ENCODE results near the gene MTRF1.

MTRF1 gene, protein sequence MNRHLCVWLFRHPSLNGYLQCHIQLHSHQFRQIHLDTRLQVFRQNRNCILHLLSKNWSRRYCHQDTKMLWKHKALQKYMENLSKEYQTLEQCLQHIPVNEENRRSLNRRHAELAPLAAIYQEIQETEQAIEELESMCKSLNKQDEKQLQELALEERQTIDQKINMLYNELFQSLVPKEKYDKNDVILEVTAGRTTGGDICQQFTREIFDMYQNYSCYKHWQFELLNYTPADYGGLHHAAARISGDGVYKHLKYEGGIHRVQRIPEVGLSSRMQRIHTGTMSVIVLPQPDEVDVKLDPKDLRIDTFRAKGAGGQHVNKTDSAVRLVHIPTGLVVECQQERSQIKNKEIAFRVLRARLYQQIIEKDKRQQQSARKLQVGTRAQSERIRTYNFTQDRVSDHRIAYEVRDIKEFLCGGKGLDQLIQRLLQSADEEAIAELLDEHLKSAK

DNA sequence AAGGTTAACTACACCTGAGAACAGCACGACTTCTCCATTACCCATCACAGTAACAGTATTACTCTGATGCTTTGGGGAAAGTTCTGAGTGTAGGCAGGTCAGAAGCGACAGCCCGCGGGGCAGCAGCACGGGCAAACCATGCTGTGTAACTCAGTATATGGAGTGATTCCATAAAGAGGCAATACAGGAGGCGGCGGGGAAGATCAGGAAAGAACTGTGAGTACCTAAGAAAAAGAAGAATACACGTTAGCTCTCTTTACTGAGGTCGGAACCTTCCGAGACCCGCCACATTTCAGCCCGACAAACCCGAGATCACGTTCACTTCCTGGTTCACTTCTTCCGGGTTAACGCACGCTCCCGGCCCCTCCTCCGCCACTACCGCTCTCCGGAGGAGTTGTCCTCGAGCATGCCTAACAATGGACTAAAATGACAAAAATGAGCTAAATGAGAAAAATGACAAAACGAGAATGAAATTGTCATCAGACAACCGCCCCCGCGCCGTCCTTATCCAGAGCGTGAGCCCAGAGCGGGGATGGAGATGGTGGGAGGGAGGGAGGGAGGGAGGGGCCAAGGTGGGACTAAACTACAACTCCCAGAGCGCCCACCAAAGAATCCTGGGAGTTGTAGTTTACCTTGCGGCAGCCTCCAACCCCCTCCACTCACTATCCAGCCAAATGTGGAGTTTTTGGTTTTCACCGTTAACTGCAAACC, at the start of gene MTRF1:
TSS of gene MTRF1 (minus strand) at position 316 of the 711 bp plus-strand sequence. CDS start 2,669 bp downstream, outside the sequence.
- DNase-seq, result peak; percentile 93

DNA sequence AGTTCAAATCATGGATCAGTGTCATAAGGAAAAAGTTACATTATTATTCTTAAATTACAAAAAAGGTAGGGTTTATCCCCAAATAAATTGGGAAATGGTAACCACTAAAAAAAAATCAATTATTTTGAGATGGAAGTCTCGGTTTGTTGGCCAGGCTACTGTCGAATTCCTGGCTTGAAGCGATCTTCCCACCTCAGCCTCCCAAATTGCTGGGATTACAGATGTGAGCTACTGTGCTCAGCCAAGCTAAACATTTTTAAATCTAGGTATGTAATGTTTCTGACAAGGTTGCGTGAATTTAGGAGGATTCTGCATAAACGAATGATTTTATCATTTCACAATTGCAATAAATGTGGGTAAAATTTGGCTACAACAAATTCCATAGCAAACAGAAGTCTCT, 49.7 kb upstream of the MTRF1 start:
- DNase-seq, result no peak

DNA sequence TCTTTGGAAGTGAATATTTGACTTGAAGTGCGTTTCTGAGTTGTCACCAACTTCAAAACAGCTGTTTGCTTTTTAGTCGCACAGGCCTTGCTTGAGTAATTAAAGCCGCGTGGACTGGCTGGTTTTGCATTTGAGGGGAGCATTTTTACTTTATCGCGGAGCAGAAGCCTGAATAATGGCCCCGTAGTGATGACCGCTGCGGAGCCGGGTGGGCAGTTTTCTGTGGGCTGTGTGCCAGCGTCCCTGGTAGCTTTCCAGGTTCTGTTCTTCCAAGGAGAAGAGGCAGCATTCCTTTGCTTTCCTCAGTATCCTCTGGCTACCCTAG, 48.8 kb upstream of the MTRF1 start:
- peak; percentile 63 for DNase-seq

DNA sequence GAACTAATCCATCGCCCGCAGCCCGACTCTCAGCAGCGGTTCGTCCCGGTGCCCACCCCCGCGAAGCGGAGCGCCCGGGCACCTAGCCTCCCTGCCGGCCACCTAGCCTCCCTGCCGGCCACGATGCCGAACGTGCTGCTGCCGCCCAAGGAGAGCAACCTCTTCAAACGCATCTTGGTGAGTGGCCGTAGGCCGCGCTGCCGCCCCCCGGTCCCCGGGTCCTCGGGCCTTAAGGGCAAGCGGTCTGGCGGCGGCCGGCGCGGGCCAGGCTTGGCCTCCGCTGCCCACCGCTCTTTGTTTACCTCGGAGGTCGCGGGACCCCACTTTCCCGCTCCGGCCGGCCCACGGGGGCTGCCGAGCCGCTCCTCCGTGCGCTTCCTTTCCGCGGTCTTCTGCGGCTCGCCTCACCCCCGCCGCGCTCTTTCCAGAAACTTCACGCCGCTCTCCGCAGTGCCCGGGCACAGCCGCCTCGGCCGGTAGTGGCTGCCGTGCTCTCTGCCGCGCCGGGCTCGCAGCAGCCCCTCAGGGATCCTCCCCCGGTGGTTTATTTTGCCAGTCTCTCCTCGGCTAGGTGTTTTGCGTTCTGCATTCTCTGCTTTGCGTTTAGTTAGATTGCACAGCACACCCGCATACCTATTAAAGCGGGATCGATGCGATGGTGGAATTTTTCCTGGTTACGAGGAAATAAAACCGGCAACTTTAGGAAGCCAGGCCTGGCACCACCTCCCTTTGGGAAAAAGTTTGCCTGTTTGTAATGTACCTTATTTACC, 48.2 kb upstream of the MTRF1 start:
- peak; percentile 66 for DNase-seq

DNA sequence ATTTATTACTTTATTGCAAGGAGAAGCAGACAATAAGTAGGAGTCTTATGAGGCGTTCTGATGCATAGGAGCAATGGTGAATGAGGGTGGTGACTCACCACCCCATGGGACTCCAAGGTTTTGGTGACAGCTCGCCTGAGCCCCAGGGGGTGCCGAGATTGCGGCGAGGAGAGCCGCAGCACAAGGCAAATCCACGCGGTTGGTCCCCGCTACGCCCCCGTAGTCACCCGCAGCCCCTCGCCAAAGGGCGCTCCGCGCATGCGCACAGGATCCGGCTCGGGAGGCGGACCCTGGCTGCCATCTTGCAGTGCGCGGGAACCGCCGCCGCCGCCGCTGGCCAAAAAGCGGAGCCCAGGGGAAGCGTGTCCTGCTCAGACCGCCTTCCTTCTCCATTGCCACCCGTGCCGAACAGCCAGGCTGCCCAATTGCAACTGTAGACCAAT, 47.6 kb upstream of the MTRF1 start, which contains the start of gene NAA16:
TSS of gene NAA16 (plus strand) at position 305 of the 443 bp plus-strand sequence. CDS start 262 bp downstream, outside the sequence.
- peak; percentile 94 for DNase-seq

DNA sequence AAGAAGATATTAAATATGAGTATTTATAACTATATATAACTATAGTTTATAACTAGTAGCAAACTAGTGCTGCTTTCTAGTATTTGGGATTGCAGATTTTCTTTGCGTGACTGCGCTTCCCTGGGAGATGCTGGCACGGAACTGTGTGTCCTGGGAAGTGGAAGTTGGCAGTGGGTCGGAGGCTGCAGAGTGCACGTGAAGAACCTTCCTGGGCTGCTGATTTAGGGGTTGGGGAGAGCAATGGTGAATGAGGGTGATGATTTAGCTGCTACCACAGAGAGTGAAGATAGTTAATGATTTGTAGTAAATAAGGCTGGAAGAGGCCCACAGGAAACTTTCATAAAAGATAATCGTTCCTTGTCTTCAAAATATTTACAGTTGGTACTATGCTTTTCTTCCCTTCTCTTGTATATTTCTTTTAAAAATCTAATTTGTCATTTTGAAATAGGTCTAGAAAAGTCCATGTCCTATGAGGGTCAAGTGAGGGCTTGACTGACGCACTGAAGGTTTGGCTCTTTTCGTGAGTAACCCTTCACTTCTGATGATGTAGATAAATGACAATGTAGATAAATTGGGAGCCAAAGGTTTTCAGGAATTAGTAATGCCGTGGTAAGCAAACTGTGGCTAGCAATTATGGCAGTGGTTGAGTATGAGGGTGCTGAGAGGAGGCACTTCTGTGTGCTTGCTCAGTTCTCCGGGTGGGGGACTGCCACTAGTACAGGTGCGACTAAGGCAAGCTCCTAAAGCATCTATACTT, 44.7 kb upstream of the MTRF1 start:
- DNase-seq, result no peak

DNA sequence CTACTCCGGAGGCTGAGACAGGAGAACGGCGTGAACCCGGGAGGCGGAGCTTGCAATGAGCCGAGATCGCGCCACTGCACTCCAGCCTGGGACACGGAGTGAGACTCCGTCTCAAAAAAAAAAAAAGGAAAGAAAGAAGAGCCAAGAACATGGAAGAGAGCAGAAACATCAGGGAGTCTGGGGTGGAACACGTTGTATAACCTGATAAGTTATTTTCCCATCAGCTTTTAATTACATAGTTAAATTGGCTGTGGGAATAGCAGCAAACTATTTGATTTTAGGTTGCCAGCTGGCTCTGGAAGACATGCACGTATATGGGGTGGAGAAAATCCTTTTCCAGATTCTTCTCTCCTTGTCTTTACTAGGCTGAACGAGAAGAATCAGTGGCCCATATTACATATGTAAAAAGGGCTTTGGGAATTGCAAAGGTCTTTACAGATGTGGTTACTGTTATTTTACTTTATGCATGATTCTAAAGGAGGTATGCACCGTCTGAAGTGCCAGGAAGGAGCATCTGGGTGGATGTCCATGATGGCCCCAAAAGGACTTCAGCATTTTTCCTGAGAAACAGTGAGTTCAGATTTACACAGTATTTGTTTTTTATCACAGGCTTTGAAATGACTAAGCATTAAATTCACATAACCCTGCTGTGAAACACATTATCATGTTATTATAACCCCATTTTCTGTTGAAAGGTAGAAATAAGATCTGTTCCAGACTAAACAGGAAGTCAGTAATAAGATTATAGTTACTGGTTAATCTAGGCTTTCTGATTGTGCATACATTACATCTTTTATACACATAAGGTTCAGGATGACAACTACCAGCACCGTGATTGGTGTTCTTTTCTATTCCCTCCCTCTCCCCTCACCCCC, 43.1 kb upstream of the MTRF1 start:
- no peak for DNase-seq

DNA sequence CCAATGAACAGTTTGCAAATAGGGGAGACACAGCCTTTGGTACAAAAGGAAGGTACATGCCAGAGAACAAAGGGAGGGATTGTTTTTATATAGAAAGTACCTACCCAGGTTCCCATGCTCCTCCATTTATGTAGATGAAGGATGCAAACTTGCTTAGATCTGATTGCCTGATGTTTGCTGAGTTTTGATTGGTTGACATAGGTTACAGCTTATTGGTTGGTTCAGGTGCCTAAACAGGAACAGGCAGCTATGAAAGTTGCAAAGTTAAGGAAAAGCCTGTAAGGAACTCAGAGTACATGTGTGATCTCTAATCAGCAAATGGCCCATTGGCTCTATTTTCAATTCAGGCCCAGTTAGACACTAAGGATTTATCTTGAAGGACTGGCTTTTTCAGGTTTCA, 41.2 kb upstream of the MTRF1 start:
- DNase-seq, result no peak

DNA sequence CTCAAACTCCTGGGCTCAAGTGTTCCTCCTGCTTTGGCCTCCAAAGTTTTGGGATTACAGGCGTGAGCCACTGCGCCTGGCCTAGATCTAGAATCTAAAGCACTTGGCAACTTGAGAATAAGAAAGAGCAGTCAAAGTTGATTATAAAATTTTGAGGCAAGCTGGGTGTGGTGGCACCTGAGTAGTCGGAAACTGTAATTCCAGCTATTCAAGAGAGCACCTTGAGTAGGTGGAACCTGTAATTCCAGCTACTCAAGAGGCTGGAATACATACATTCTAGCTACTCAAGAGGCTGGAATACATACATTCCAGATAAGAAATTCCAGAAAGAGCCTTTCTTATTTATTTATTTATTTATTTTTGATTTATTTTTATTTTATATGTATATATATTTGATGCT, 39.4 kb upstream of the MTRF1 start:
- DNase-seq, result no peak

DNA sequence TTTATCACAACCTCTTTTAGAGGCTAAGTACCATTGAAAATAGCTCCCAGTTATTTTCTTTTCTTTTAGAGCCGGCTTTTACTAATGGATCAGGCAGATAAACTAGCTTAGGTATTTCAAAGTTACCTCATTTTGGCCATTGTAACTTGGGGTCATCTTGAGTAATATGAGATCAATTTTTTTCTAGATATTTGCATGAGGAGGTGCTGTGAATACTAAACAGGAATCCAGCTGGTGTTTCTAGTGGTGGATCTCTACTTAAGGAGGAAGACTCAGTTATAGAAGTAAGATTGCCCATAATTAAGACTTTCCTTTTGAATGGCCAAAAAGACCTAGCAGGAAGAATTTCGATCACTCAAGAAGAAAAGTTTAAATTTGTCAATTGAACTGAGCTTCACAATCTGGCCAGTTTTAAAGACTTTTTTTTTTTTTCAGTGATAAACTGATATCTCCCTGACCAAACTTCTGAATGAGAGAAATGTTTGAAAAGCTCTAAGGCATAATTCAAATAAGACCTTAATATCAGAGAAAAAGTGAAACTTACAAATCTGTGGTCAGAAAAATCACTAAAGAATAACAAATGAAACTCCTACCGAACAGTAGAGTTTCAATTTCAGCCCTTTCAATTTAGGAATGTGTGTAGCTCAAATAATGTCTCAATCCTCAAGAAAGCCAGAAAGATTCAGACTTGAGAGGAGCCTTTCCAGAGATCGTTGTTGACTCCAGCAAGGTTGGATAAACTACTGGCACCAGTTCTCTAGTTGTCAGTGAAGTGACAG, 36.1 kb upstream of the MTRF1 start:
- DNase-seq, result no peak

DNA sequence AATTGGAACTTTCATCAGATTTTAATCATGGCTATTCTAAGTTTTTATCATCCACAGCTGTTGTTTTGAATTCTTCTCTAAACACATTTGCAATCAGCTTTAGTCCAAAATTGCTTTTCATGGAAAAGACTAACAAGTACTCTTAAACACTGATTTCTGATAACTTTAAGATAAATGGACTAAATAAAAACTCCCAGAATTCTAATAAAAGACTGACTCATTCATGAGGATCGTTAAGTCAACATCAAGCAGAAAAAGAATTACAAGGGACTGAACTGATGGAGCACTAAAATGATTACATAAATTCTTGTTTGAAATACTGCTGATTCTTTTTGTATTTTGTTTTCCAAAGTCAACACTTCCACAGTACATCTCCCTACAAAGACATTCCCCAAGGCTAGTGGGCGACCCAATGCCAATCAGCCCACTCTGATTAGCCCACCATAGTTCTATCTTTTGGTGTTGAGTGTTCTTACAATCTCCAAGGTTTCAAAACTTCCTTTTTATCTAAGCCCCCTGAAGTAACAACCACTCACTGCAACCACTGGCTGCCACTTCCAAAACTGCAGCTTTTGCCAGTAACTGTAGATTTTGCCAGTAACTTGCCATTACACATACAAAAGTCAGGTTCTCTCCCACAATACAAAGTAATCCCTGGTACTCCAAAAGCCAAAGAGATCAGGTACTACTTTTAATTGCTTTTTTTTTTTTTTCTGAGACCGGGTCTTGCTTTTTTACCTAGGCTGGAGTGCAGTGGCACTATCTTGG, 33.7 kb upstream of the MTRF1 start:
- no peak for DNase-seq

DNA sequence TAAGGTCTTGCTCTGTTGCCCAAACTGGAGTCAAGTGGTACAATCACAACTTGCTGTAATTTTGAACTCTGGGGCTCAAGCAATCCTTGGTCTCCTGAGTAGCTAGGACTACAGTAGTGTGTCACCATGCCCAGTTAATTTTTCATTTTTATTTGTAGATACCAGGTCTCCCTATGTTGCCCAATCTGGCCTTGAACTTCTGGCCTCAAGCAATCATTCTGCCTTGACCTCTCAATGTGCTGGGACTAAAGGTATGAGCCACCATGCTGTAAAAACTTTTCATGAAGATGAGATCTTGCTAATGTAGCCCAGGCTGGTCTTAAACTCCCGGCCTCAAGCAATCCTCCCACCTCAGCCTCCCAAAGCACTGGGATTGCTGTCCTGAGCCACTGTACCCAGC, 32.6 kb upstream of the MTRF1 start:
- DNase-seq, result no peak

DNA sequence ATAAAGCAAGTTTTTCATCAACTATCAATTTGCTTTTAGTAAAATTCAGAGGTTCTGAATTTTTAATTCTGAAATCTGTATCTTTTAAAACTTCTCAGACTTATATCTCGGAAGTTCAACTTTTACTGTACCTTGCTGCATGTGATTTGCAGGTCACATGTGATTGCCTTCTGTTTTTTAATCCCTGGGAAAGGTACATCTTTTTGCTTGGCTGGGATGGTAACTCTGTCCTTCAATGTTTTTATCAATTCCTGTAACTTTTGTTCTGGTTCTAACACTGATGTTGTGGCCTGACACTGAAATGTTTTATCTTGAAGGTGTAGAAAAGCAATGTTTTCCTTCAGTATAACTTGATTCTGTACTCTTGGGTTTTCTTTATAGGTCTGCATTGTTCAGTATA, 31.5 kb upstream of the MTRF1 start:
- no peak for DNase-seq

DNA sequence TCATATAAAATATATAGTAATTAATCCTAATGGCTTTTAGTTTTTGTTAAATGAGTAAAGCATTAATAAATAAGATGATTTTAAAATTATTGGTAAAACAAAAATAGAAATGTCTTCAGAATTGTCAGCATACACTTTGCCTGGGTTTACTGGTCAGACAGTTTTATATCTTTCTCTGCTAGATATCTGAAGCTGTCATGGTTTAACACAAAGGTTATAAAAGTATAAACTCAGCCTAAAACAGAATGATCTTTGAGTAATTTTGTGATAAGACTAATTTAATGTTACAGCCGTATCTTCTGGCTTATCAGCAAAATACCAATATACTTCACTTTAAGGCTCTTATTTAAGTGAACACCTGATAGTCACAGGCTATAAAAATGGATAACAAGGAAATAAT, 29.9 kb upstream of the MTRF1 start:
- DNase-seq, result no peak

DNA sequence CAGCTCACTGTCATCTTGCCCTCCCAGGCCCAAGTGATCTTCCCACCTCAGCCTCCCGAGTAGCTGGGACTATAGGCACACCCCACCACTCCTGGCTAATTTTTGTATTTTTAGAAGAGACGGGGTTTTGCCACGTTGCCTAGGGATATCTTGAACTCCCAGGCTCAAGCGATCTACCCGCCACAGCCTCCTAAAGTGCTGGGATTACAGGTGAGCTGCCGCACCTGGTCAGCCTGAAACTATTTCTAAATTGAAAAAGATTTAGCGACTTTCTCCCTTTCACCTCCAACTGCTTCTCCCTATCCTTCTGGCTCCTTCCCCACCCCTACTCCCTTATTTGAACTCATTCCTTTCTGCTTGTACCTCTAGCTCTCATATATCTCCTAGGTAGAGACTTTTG, 27.9 kb upstream of the MTRF1 start:
- no peak for DNase-seq

DNA sequence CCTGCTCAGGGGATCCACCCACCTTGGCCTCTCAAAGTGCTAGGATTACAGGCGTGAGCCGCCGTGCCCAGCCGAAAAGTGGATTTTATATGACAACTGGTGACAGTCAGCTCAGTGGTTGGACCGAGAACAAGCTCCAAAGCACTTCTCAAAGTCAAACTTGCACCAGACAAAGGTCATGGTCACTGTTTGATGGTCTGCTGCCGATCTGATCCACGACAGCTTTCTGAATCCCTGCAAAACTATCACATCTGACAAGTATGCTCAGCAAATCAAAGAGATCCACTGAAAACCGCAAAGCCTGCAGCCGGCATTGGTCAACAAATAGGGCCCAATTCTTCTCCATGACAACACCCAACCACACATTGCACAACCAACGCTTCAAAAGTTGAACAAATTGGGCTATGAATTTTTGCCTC, 26.1 kb upstream of the MTRF1 start:
- peak; percentile 51 for DNase-seq

DNA sequence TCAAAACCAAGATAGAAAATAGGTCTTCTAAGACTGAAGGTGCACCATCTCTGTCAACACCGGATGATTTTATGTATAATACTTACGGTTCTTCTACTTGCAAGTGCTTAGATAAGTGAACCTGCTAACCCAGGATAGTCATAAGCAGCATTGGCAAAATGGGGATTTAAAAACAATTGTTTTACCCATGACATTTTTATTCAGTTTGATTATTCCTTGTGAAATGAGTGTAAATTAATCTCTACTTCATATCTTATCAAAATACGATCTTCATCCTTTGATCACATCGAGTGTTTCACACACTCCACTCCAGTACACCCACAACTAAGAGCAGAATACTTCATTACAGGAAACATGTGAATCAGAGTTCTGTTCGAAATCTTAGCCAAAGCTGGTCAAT, 23.0 kb upstream of the MTRF1 start:
- DNase-seq, result no peak

DNA sequence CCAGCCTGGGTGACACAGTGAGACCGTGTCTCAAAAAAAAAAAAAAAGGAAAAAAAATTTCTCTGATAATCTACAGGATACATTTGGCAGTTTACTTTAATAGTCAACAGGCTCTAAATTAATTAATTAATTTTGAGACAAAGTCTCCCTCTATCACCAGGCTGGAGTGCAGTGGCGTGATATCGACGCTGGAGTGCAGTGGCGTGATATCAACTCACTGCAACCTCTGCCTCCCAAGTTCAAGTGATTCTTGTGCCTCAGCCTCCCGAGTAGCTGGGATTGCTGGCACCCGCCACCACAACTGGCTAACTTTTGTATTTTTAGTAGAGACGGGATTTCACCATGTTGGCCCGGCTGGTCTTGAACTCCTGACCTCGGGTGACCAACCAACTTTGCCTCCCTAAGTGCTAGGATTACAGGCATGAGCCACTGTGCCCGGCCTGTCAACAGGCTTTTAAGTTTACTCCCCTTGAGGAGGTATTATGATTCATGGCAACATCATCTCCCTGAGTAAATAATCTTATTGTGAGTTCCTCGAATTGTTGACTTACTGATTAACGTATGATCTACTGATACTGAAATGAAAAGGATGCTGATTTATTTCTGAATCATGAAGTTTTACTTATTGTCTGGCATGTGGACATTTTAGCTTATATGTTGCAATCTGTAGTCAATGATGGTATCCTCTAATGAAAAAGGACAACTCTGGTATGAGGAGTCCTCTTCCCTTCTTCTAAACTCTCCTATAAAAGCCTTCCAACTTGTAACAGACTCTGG, 21.3 kb upstream of the MTRF1 start:
- DNase-seq, result no peak

DNA sequence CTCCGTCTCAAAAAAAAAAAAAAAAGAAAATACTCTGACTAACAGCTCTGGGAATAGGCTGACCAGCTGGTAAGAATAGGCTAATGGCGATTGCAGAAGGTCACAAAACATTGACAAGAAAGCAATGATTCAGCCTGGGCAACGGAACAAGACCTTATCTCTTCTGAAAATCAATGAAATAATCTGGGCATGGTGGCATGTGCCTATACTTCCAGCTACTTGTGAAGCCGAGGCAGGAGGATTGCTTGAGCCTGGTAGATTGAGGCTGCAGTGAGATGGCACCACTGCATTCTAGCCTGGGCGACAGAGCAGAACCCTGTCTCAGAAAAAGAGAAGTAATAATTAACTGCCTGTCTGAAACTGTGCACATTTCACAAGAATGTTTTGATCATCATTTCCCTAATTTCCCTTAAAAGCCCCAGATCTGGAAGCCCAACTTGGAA, 18.8 kb upstream of the MTRF1 start:
- DNase-seq, result no peak

All from OCI-M1 (cell line).